Suprapubic skin (tissue), 4 donors: Measurements from ENCODE around the gene DSTN. TPM values are rescaled to one million over a fixed set of nuclear protein-coding genes. Genes with fewer than 3 reads are reported as not detected.

Experiments used
- DNase-seq, 2 donors: peaks; one replicate each; pipeline ENCODE4 v3.0.0-alpha.2; 2019; ENCODE audit warnings: low spot score in 2 of 2
- H3K27ac ChIP-seq: fragments of 200-600 bp; sonication (generic); one replicate; pipeline ENCODE4 v1.5.1; 2019
- H3K27me3 ChIP-seq: fragments of 200-600 bp; sonication (generic); one replicate; pipeline ENCODE4 v1.5.1; 2019
- H3K36me3 ChIP-seq: fragments of 200-600 bp; sonication (generic); one replicate; pipeline ENCODE4 v1.5.1; 2019
- H3K4me1 ChIP-seq: fragments of 200-600 bp; sonication (generic); one replicate; pipeline ENCODE4 v1.5.1; 2019
- H3K4me3 ChIP-seq: fragments of 200-600 bp; sonication (generic); one replicate; pipeline ENCODE4 v1.5.1; 2019; ENCODE audit warnings: mild to moderate bottlenecking
- H3K9me3 ChIP-seq: fragments of 200-600 bp; sonication (generic); one replicate; pipeline ENCODE4 v1.5.1; 2019
- CTCF ChIP-seq, 2 donors: fragments of 200-600 bp in 1 of 2; fragments of 450-650 bp in 1 of 2; sonication (generic) in 1 of 2; IDR thresholded peaks; one replicate each; pipeline ENCODE4 v1.5.1; 2016 to 2019; ENCODE audit warnings: antibody characterized with exemption in 2 of 2, mild to moderate bottlenecking in 1 of 2, moderate library complexity in 1 of 2
- EP300 ChIP-seq: sonication (generic); formaldehyde crosslinking; IDR thresholded peaks from one replicate; pipeline ENCODE4 v1.6.1; 2017; ENCODE audit warnings: antibody characterized with exemption
- POLR2A ChIP-seq, 2 donors: fragments of 450-650 bp; IDR thresholded peaks; one replicate each; pipeline ENCODE4 v1.6.1; 2017; ENCODE audit warnings: antibody characterized with exemption in 2 of 2, mild to moderate bottlenecking in 2 of 2, moderate library complexity in 2 of 2
- POLR2AphosphoS5 ChIP-seq, 3 donors: sonication (generic); formaldehyde crosslinking; IDR thresholded peaks; one replicate each; pipeline ENCODE4 v1.6.1; 2017; ENCODE audit warnings: antibody characterized with exemption in 3 of 3
- WGBS: methylation state at CpG from one replicate; pipeline ENCODE4 v1.1.5; 2018; 5-methylcytosine and 5-hydroxymethylcytosine counted together
- total RNA-seq, 4 donors: library from RNA; depleted of rRNA; stranded (reverse); fragments of >200 nt; gene quantifications; one replicate each; pipeline ENCODE4 v1.1.0, GENCODE V29; 2016

DSTN gene
- total RNA-seq, 4 donors from 2014 or later, result 186 to 301 (median 258) TPM

- Histone ChIP-seq H3K4me3 (no peak overlapping the region), H3K9me3 (no peaks in the 10 kb centered on the region), H3K27ac (no peak overlapping the region), H3K4me1 (peaks cover 17% of the 10 kb centered on the region), H3K27me3 (no peaks in the 10 kb centered on the region), H3K36me3 (peaks cover 49% of the 10 kb centered on the region)
- DNase-seq, result no peak
- 84% methylated on average over 11 of the region's 19 CpGs for WGBS
- TF ChIP-seq CTCF (IDR thresholded peaks at IDR 0.05) (no peak), EP300 (no peak), POLR2AphosphoS5 (IDR thresholded peaks at IDR 0.05) (no peak), POLR2A (IDR thresholded peaks at IDR 0.05) (no peak)
These were observed 72.8 kb downstream of the DSTN start for GRCh38 chr20:17642404-17643269.

- no peak for DNase-seq
- TF ChIP-seq POLR2A (IDR thresholded peaks at IDR 0.05), result no peak
- TF ChIP-seq EP300, result no peak
- no peak for TF ChIP-seq CTCF (IDR thresholded peaks at IDR 0.05)
- no peak for TF ChIP-seq POLR2AphosphoS5 (IDR thresholded peaks at IDR 0.05)
- Histone ChIP-seq H3K4me1 (peaks cover 28% of the 10 kb centered on the region), H3K27me3 (no peaks in the 10 kb centered on the region), H3K4me3 (no peak overlapping the region), H3K36me3 (peaks cover 41% of the 10 kb centered on the region), H3K27ac (no peak overlapping the region), H3K9me3 (no peaks in the 10 kb centered on the region)
- WGBS, result 68% methylated on average over 10 of the region's 10 CpGs
These were observed 73.8 kb downstream of the DSTN start for GRCh38 chr20:17643531-17644188.

GRCh38 chr20:17644451-17644850 lies 74.6 kb downstream of the DSTN start:
- 72% methylated on average over 13 of the region's 13 CpGs for WGBS
- DNase-seq, result no peak
- no peaks in the 10 kb centered on the region for H3K9me3 ChIP-seq
- peaks cover 35% of the 10 kb centered on the region for H3K4me1 ChIP-seq
- no peak overlapping the region for H3K4me3 ChIP-seq
- TF ChIP-seq POLR2A (IDR thresholded peaks at IDR 0.05) (no peak), POLR2AphosphoS5 (IDR thresholded peaks at IDR 0.05) (no peak), CTCF (IDR thresholded peaks at IDR 0.05) (no peak), EP300 (no peak)
- H3K27ac ChIP-seq, result no peak overlapping the region
- H3K27me3 ChIP-seq, result no peaks in the 10 kb centered on the region
- peaks cover 33% of the 10 kb centered on the region for H3K36me3 ChIP-seq

- Histone ChIP-seq H3K36me3 (peaks cover 31% of the 10 kb centered on the region), H3K4me3 (no peak overlapping the region), H3K9me3 (no peaks in the 10 kb centered on the region), H3K4me1 (peaks cover 41% of the 10 kb centered on the region), H3K27me3 (no peaks in the 10 kb centered on the region), H3K27ac (no peak overlapping the region)
- TF ChIP-seq EP300 (no peak), POLR2AphosphoS5 (IDR thresholded peaks at IDR 0.05) (no peak), POLR2A (IDR thresholded peaks at IDR 0.05) (no peak), CTCF (IDR thresholded peaks at IDR 0.05) (no peak)
- 87% methylated on average over 14 of the region's 14 CpGs for WGBS
- no peak for DNase-seq
These were observed 75.1 kb downstream of the DSTN start for GRCh38 chr20:17645010-17645409.

- peaks cover 25% of the 10 kb centered on the region for H3K36me3 ChIP-seq
- no peak overlapping the region for H3K4me3 ChIP-seq
- H3K27me3 ChIP-seq, result no peaks in the 10 kb centered on the region
- peak in 1 of 2 donors; percentile 55 for DNase-seq
- WGBS, result 78% methylated on average over 9 of the region's 10 CpGs
- TF ChIP-seq EP300, result no peak
- no peak for TF ChIP-seq CTCF (IDR thresholded peaks at IDR 0.05)
- TF ChIP-seq POLR2A (IDR thresholded peaks at IDR 0.05), result no peak
- no peak for TF ChIP-seq POLR2AphosphoS5 (IDR thresholded peaks at IDR 0.05)
- H3K27ac ChIP-seq, result no peak overlapping the region
- peaks cover 48% of the 10 kb centered on the region for H3K4me1 ChIP-seq
- H3K9me3 ChIP-seq, result no peaks in the 10 kb centered on the region
These were observed 75.8 kb downstream of the DSTN start for GRCh38 chr20:17645546-17646208.
